HEK293T (cell line): ENCODE data around the gene ARL4D.

Experiments used
- CTCF ChIA-PET: fragments of 350-600 bp; formaldehyde crosslinking; extraction: SDS; loops from one replicate; lab custom pipeline; 2021; ENCODE audit warnings: antibody characterized with exemption, inconsistent platforms; lab: Yijun Ruan, JAX
- POLR2A ChIA-PET: fragments of 350-600 bp; formaldehyde crosslinking; extraction: SDS; loops from one replicate; lab custom pipeline; 2020; ENCODE audit warnings: antibody characterized with exemption, inconsistent platforms; lab: Yijun Ruan, JAX
- DNase-seq: peaks from one replicate; pipeline ENCODE4 v3.0.0; 2012; ENCODE audit warnings: mixed read lengths; ENCODE audit errors: extremely low spot score
- ARNT ChIP-seq: fragments of 450-650 bp; IDR thresholded peaks from 2 replicates; pipeline ENCODE4 v1.6.1; 2017; ENCODE audit warnings: mild to moderate bottlenecking
- BHLHE40 ChIP-seq: fragments of 450-650 bp; IDR thresholded peaks from 2 replicates; pipeline ENCODE4 v1.6.1; 2016; ENCODE audit warnings: mild to moderate bottlenecking, moderate library complexity, borderline replicate concordance
- CTBP1 ChIP-seq: fragments of 450-650 bp; IDR thresholded peaks from 2 replicates; pipeline ENCODE4 v1.6.1; 2016; ENCODE audit warnings: borderline replicate concordance
- ELF4 ChIP-seq: fragments of 450-650 bp; IDR thresholded peaks from 2 replicates; pipeline ENCODE4 v1.6.1; 2017; ENCODE audit warnings: antibody characterized with exemption
- FOXA1 ChIP-seq: fragments of 450-650 bp; IDR thresholded peaks from 2 replicates; pipeline ENCODE4 v1.6.1; 2016; ENCODE audit warnings: mild to moderate bottlenecking
- FOXK2 ChIP-seq: fragments of 450-650 bp; IDR thresholded peaks from 2 replicates; pipeline ENCODE4 v1.6.1; 2016; ENCODE audit warnings: mild to moderate bottlenecking
- FOXM1 ChIP-seq: fragments of 450-650 bp; IDR thresholded peaks from 2 replicates; pipeline ENCODE4 v1.6.1; 2017; ENCODE audit warnings: mild to moderate bottlenecking, borderline replicate concordance
- HDGF ChIP-seq: fragments of 450-650 bp; IDR thresholded peaks from 2 replicates; pipeline ENCODE4 v1.6.1; 2017; ENCODE audit warnings: antibody characterized with exemption, borderline replicate concordance
- L3MBTL2 ChIP-seq: fragments of 450-650 bp; conservative IDR thresholded peaks from 2 replicates; pipeline ENCODE4 v1.6.1; 2016; ENCODE audit warnings: mild to moderate bottlenecking
- LEF1 ChIP-seq: fragments of 450-650 bp; IDR thresholded peaks from 2 replicates; pipeline ENCODE4 v1.6.1; 2017; ENCODE audit warnings: mild to moderate bottlenecking, borderline replicate concordance
- NFRKB ChIP-seq: fragments of 450-650 bp; IDR thresholded peaks from 2 replicates; pipeline ENCODE4 v1.6.1; 2016; ENCODE audit warnings: mild to moderate bottlenecking, moderate library complexity
- PKNOX1 ChIP-seq: fragments of 450-650 bp; IDR thresholded peaks from 2 replicates; pipeline ENCODE4 v1.6.1; 2016
- SP1 ChIP-seq: fragments of 450-650 bp; IDR thresholded peaks from 2 replicates; pipeline ENCODE4 v1.6.1; 2017
- SUZ12 ChIP-seq: fragments of 450-650 bp; IDR thresholded peaks from 2 replicates; pipeline ENCODE4 v1.6.1; 2016; ENCODE audit warnings: mild to moderate bottlenecking
- TARDBP ChIP-seq: fragments of 450-650 bp; IDR thresholded peaks from 2 replicates; pipeline ENCODE4 v1.6.1; 2016
- ZNF384 ChIP-seq: fragments of 450-650 bp; IDR thresholded peaks from 2 replicates; pipeline ENCODE4 v1.6.1; 2016

ARL4D gene

DNA sequence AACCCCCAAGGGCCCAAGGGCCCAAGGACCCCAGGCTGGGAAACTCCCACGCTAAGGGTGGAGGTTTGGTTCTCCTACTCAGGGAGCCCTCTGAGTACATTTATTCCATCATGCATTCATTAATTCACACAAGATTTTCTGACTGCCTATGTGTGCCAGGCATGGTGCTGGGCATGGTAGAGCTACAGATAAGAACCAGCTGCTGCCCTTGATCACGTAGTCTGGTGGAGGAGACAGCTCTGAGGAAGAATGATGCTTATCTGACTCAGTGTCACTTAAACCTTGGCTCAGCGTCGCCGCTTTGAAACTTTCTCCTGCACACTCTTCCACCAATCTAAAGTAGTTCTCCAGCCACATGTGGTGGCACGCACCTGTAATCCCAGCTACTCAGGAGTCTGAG is 3.6 kb upstream of the ARL4D start:
- ChIA-PET CTCF (interaction anchor here (5.8 kb wide), 1 partner anchor 88 kb away, joined by 103 read pairs; the partner anchor contains the start of gene DHX8), POLR2A (interaction anchor here (1.6 to 12.4 kb wide), 3 partner anchors 26 to 88 kb away, joined by 5 to 232 read pairs (median 75); partner anchors contain the start of gene DHX8)
- no peak for DNase-seq
- TF ChIP-seq CTBP1 (no peak), HDGF (no peak), FOXA1 (no peak), L3MBTL2 (no peak), BHLHE40 (no peak), LEF1 (no peak), ZNF384 (no peak), FOXK2 (no peak), PKNOX1 (no peak), ELF4 (no peak), TARDBP (no peak)

DNA sequence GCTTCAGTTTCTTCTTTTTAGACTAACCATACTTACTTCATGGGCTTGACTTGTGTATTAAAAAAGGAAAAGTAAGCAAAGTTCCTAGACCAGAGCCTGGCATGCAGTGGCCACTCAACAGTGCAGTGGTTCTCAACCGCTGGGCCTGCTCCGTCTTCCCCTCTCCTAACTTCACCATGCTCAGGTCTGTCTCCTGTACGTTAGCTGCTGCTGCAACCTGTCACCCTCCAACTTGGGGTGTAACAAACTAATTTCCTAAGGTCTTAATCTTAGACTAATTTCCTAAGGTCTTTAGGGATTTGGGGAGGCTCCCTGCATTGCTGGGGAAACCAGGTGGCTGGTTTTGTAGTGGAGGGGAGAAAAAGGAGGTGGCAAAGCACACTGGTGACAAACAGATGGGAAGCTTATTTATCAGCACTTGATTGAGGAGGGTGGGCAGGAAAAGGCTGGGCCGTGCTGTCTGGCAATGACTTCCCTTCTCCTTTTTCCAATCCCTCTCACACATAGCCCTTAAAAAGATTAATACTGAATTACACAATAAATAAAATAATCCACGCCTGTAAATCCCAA is 2.2 kb upstream of the ARL4D start:
- ChIA-PET CTCF (interaction anchor here (0.6 to 5.8 kb wide), 3 partner anchors 72 to 89 kb away, joined by 3 to 103 read pairs (median 4); partner anchors contain the start of gene DHX8), POLR2A (interaction anchor here (1.1 to 12.4 kb wide), 3 partner anchors 27 to 86 kb away, joined by 3 to 232 read pairs (median 75); partner anchors contain the start of gene DHX8)
- DNase-seq, result no peak
- no peak for TF ChIP-seq SP1
- no peak for TF ChIP-seq FOXM1
- TF ChIP-seq L3MBTL2, result no peak
- no peak for TF ChIP-seq CTBP1
- TF ChIP-seq FOXK2, result no peak
- TF ChIP-seq ZNF384, result no peak
- no peak for TF ChIP-seq ARNT
- no peak for TF ChIP-seq PKNOX1
- no peak for TF ChIP-seq ELF4

DNA sequence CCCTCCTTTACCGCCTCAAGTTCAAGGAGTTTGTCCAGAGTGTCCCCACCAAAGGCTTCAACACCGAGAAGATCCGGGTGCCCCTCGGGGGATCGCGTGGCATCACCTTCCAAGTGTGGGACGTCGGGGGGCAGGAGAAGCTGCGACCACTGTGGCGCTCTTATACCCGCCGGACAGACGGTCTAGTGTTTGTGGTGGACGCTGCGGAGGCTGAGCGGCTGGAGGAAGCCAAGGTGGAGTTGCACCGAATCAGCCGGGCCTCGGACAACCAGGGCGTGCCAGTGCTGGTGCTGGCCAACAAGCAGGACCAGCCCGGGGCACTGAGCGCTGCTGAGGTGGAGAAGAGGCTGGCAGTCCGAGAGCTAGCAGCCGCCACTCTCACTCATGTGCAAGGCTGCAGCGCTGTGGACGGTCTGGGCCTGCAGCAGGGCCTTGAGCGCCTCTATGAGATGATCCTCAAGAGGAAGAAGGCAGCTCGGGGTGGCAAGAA is 1.1 kb downstream of the ARL4D start:
- TF ChIP-seq HDGF (no peak), CTBP1 (no peak), ARNT (no peak), SUZ12 (no peak), SP1 (no peak), FOXA1 (no peak), NFRKB (no peak), TARDBP (no peak)
- CTCF ChIA-PET, result interaction anchor here (2.3 kb wide), 1 partner anchor 84 kb away, joined by 19 read pairs; the partner anchor contains the start of gene DHX8
- no peak for DNase-seq
- POLR2A ChIA-PET, result interaction anchor here (0.8 to 12.4 kb wide), 12 partner anchors 7 to 118 kb away, joined by 3 to 232 read pairs (median 18); partner anchors contain the start of gene DHX8

DNA sequence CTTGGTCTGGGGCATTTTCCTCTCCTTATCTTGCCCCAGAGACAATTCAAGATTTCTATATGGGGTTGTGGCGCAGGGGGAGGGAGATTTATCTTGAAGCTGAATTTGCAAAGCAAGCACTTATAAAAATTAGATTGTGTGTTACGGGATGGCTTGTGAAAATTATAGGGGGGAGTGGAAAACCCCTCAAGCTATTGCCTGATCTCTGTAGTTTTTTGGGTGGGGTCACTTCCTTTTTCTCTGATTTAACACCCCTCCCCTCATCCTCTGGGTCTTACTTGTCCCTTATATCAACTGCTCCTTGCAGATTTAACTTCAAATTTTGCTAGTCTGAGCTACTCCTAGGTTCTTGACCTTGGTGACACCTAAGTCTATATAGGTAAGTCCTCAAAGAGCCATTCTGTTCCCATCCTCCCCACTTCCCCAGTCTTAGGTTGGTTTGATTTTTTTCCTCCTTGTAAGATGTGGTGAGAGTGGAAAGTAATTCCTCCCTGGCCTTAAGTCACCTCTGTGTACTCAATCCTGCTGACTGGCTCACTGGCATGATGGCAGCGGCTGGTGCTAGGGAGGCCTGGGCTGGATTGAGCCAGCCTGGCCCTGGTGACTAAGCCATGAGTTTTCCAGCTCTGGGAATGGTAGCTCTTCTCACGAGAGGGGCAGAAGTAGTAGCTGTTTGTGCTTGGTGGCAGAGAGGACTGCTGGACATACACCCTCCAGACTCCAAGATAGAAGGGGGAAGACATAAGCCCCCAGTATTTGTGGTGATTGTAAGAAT is 2.3 kb downstream of the ARL4D start:
- ChIA-PET CTCF (interaction anchor here (0.5 to 1.3 kb wide), 4 partner anchors 24 to 377 kb away, joined by 3 to 4 read pairs (median 4); partner anchors contain the start of gene DHX8), POLR2A (interaction anchor here (3.2 to 12.4 kb wide), 5 partner anchors 10 to 82 kb away, joined by 32 to 232 read pairs (median 59); partner anchors contain the start of gene DHX8)
- TF ChIP-seq FOXK2, result no peak
- TF ChIP-seq PKNOX1, result no peak
- no peak for TF ChIP-seq FOXA1
- no peak for TF ChIP-seq ARNT
- TF ChIP-seq BHLHE40, result no peak
- no peak for TF ChIP-seq LEF1
- no peak for TF ChIP-seq CTBP1
- no peak for TF ChIP-seq ZNF384
- no peak for TF ChIP-seq SUZ12
- no peak for TF ChIP-seq HDGF
- TF ChIP-seq L3MBTL2, result no peak
- TF ChIP-seq TARDBP, result no peak
- no peak for TF ChIP-seq SP1
- TF ChIP-seq FOXM1, result no peak
- DNase-seq, result no peak

DNA sequence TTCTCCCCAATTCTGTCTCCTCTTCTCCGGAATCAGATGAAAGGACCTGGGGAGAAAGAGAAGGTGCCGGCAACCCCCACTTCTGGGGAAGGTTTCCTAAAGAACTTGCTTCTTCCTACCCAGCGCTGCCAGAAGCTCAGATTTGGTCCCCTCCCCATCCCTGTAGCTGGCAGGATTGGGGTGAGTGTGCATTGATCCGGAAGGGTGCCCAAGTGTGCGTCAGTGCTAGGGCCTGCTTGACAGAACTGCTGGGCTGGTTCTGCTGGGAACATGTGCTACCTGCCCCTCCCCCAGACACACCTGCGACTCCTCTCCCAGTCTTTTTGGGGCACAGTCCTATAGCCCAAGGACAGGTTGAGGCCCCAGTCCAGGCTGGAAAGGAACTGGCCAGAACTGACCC is 3.3 kb downstream of the ARL4D start:
- POLR2A ChIA-PET, result interaction anchor here (4.2 to 12.4 kb wide), 5 partner anchors 9 to 82 kb away, joined by 42 to 232 read pairs (median 59); partner anchors contain the start of gene DHX8
- TF ChIP-seq TARDBP (no peak), ELF4 (no peak), FOXM1 (no peak), SUZ12 (no peak)

DNA sequence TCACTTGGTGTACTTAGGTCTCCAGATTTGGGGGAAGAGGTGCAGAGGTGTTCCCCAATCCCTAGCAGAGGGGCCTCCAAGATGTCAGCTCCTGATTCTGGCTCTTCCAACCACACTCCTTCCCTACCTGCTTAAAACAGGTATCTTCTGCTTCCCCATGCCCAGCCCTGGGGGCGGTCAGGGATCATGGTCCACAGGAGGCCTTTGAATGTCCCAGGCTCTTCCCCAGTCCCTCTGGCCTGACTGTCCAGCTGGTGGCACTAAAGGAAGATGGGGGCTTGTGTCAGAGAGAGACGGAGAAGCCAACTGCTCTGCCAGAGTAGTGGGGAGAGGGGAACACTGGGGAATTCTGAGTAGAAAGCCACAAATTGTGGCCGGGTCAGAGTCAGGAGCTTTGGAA is 3.8 kb downstream of the ARL4D start:
- TF ChIP-seq SUZ12 (no peak), FOXK2 (no peak), ARNT (no peak), ELF4 (no peak), SP1 (no peak), ZNF384 (no peak), LEF1 (no peak), BHLHE40 (no peak), PKNOX1 (no peak), HDGF (no peak), NFRKB (no peak)
- CTCF ChIA-PET, result interaction anchor here (0.7 to 1.8 kb wide), 2 partner anchors 9 to 358 kb away, joined by 4 to 7 read pairs; no protein-coding TSS in a partner anchor
- DNase-seq, result no peak
- POLR2A ChIA-PET, result interaction anchor here (1.4 to 5.5 kb wide), 3 partner anchors 9 to 81 kb away, joined by 5 to 59 read pairs (median 44); partner anchors contain the start of gene DHX8

More for the DNA sequence above, 3.3 kb downstream of the ARL4D start:
- CTCF ChIA-PET, result no interaction called here
- no peak for DNase-seq
